Measurements from ENCODE around the gene COL6A1. TPM values are rescaled to one million over a fixed set of nuclear protein-coding genes. Genes with fewer than 3 reads are reported as not detected.

Gene COL6A1
- total RNA-seq, 1 donor from 2014 or later = 137 TPM

DNA sequence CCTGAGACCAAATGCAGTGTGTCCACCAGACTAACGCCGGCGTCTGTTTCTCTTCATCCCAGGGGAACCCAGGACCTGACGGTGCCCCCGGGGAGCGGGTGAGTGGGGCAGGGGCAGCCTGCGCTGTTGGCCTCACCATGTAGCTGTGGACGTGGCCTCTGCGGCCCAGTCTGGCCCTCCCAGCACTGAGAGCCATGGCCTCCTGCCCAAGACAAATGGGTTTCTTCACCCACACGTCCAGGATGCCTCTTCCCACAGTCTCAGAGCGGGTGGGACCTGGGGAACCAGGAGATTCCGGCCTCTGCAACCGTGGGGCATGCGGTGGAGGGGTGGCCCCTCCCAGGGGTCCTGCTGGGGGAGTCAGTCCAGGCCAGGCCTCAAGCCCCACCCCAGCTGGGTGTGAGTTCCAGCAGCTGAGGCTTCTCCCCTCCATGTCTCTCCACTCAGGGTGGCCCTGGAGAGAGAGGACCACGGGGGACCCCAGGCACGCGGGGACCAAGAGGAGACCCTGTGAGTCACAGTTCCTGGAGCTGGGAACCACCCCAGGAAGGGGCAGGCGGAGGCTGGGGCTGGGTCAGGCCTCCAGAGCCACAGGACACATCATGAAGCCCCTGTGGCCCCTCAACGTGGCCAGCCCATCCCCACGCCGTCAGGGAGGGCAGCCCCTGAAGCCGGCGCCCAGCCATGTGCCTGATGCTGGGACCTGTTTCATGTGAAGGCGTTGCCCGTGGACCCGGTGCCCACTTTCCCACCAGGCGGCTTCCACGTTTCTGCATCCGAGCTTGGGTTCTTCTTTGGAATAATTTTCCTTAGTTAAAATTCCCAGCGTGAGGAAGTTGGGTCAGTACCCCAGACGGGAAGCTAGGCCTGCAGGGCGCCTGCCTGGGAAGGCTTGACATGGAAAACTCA lies 11.0 kb downstream of the COL6A1 start:
- no peak for TF ChIP-seq CTCF (IDR thresholded peaks at IDR 0.05; ENCODE audit: unreplicated experiment)
- peaks cover 1% of the 10 kb centered on the region for H3K36me3 Mint-ChIP-seq (ENCODE audit: insufficient read depth)
- DNase-seq (ENCODE audit: low spot score, unreplicated experiment) = no peak
- H3K4me3 Mint-ChIP-seq (ENCODE audit: low read depth) = no peak overlapping the region
- no peak overlapping the region for H3K27ac Mint-ChIP-seq
- H3K27me3 Mint-ChIP-seq = no peaks in the 10 kb centered on the region
- peaks cover 2% of the 10 kb centered on the region for H3K4me1 Mint-ChIP-seq (ENCODE audit: low read depth)
- H3K9me3 Mint-ChIP-seq (ENCODE audit: low read depth) = no peaks in the 10 kb centered on the region

DNA sequence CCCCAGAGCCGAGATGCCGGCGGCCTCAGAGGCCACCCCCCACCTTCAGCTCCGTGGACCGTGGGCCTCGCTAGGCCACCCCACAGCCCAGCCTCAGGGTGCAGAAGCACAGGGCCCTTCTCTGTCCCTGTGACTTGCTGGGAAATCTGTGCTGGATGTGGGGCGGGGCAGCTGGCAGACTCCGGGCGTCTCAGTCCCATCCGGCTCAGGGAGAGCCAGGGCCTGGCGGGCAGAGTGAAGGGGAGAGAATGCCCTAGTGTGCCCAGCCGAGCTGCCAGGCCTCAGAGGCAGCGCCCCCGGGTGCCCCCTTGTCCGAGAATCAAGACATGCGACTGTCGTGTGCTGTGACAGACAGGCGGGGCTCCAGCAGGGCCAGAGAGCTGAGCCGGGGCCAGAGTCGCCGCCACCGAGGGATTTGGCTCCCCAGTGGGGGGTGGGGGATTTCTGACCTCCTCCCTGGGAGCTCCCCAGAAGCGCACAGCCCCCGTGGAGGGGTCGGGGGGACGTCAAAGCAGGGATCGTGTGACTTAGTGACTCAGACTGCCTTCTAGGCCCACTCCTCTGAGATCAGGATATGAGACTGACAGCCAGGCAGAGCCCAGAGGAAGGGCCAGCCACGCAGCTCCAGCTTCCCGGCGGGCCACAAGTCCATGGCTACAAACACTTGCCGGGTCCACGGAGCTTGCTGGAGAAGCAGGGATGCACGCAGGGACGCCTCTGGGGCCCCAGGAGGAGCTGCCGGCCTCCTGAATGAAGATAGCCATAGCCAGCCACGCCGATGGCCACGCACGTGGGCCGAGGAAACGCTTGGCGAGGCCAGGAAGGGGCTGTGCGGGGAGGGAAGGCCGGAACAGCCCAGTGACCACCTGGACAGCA lies 11.9 kb downstream of the COL6A1 start:
- no peak overlapping the region for H3K27ac Mint-ChIP-seq
- no peak for TF ChIP-seq CTCF (IDR thresholded peaks at IDR 0.05; ENCODE audit: unreplicated experiment)
- no peak for DNase-seq (ENCODE audit: low spot score, unreplicated experiment)
- H3K27me3 Mint-ChIP-seq = no peaks in the 10 kb centered on the region
- H3K9me3 Mint-ChIP-seq (ENCODE audit: low read depth) = no peaks in the 10 kb centered on the region
- H3K4me3 Mint-ChIP-seq (ENCODE audit: low read depth) = no peak overlapping the region
- H3K36me3 Mint-ChIP-seq (ENCODE audit: insufficient read depth) = peaks cover 1% of the 10 kb centered on the region
- H3K4me1 Mint-ChIP-seq (ENCODE audit: low read depth) = peaks cover 2% of the 10 kb centered on the region

DNA sequence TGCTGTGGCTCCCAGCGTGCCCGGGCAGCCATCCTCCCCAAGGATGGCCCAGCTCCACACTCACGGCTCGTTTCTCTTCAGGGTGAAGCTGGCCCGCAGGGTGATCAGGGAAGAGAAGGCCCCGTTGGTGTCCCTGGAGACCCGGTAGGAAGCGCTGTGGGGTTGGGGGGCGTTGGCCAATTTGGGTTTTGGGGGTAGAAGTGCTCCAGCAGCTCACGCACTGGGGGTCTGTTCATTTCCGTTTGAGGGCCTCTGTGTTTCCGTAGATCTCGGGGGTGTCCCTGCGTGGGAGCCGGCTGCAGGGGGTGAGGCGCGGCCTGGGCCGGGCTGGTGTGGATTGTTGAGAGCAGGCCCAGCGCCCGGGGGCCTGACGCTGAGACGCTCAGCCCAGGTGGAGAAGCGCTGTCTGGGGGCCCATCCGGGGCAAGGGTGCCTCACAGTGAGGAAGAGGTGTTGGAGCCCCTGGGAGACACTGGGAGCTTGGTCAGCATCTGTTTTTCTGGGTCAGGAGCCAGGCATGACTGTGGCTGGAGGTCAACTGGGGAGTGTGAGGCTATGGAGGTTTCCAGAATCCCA lies 12.6 kb downstream of the COL6A1 start:
- H3K4me3 Mint-ChIP-seq (ENCODE audit: low read depth) = no peak overlapping the region
- peaks cover 2% of the 10 kb centered on the region for H3K4me1 Mint-ChIP-seq (ENCODE audit: low read depth)
- no peak overlapping the region for H3K27ac Mint-ChIP-seq
- TF ChIP-seq CTCF (IDR thresholded peaks at IDR 0.05; ENCODE audit: unreplicated experiment) = no peak
- no peaks in the 10 kb centered on the region for H3K9me3 Mint-ChIP-seq (ENCODE audit: low read depth)
- DNase-seq (ENCODE audit: low spot score, unreplicated experiment) = no peak
- H3K27me3 Mint-ChIP-seq = no peaks in the 10 kb centered on the region
- peaks cover 3% of the 10 kb centered on the region for H3K36me3 Mint-ChIP-seq (ENCODE audit: insufficient read depth)

GRCh38 chr21:45994759-45995685 lies 13.5 kb downstream of the COL6A1 start:
- Mint-ChIP-seq H3K27ac (peak overlapping the region; percentile 82), H3K9me3 (ENCODE audit: low read depth) (no peaks in the 10 kb centered on the region)
- no peak for DNase-seq (ENCODE audit: low spot score, unreplicated experiment)

More at GRCh38 chr21:45994759-45995685, 13.5 kb downstream of the COL6A1 start:
- H3K4me1 Mint-ChIP-seq (ENCODE audit: low read depth) = peaks cover 2% of the 10 kb centered on the region
- H3K27me3 Mint-ChIP-seq = no peaks in the 10 kb centered on the region
- no peak for TF ChIP-seq CTCF (IDR thresholded peaks at IDR 0.05; ENCODE audit: unreplicated experiment)
- H3K4me3 Mint-ChIP-seq (ENCODE audit: low read depth) = no peak overlapping the region
- peaks cover 5% of the 10 kb centered on the region for H3K36me3 Mint-ChIP-seq (ENCODE audit: insufficient read depth)
